IMR-90 (cell line): ENCODE data around the gene NANOGP8.

ENCODE experiments used
- CEBPB ChIP-seq: IDR thresholded peaks from 2 replicates; pipeline ENCODE4 v1.6.1; 2012; ENCODE audit warnings: low read depth, low read length, improper control_type of control experiment
- CHD1 ChIP-seq: IDR thresholded peaks from 2 replicates; pipeline ENCODE4 v1.6.1; 2012; ENCODE audit warnings: low read depth, low read length, improper control_type of control experiment
- NFE2L2 ChIP-seq: fragments of 150-350 bp; IDR thresholded peaks from 2 replicates; pipeline ENCODE4 v1.6.1; 2016; ENCODE audit warnings: low read depth, mild to moderate bottlenecking, low read length
- POLR2A ChIP-seq: IDR thresholded peaks from 2 replicates; pipeline ENCODE4 v1.6.1; 2012; ENCODE audit warnings: mild to moderate bottlenecking, low read depth, low read length
- RCOR1 ChIP-seq: IDR thresholded peaks from 2 replicates; pipeline ENCODE4 v1.6.1; 2012; ENCODE audit warnings: mild to moderate bottlenecking, low read length, improper control_type of control experiment; ENCODE audit not compliant: insufficient replicate concordance
- RFX5 ChIP-seq: IDR thresholded peaks from 2 replicates; pipeline ENCODE4 v1.8.0; 2012; ENCODE audit warnings: low read depth, mild to moderate bottlenecking, low read length, moderate library complexity
- SMC3 ChIP-seq: fragments of 150-350 bp; IDR thresholded peaks from 2 replicates; pipeline ENCODE4 v1.6.1; 2016; ENCODE audit warnings: low read depth, mild to moderate bottlenecking, antibody characterized with exemption, low read length, moderate library complexity
- TF ChIP-seq, protein P1 (sequence below): conservative IDR thresholded peaks from 2 replicates; pipeline ENCODE4 v1.5.1; 2012; ENCODE audit warnings: mild to moderate bottlenecking, low read depth, low read length, improper control_type of control experiment

GRCh38 chr15:35080226-35080625 lies 4.9 kb downstream of the NANOGP8 start:
- TF ChIP-seq RCOR1 (no peak), NFE2L2 (no peak), POLR2A (no peak), CEBPB (no peak), CHD1 (no peak), SMC3 (no peak), RFX5 (no peak)
- TF ChIP-seq, protein P1, sequence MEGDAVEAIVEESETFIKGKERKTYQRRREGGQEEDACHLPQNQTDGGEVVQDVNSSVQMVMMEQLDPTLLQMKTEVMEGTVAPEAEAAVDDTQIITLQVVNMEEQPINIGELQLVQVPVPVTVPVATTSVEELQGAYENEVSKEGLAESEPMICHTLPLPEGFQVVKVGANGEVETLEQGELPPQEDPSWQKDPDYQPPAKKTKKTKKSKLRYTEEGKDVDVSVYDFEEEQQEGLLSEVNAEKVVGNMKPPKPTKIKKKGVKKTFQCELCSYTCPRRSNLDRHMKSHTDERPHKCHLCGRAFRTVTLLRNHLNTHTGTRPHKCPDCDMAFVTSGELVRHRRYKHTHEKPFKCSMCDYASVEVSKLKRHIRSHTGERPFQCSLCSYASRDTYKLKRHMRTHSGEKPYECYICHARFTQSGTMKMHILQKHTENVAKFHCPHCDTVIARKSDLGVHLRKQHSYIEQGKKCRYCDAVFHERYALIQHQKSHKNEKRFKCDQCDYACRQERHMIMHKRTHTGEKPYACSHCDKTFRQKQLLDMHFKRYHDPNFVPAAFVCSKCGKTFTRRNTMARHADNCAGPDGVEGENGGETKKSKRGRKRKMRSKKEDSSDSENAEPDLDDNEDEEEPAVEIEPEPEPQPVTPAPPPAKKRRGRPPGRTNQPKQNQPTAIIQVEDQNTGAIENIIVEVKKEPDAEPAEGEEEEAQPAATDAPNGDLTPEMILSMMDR: no peak
